Fibroblast of villous mesenchyme (primary cell): ENCODE data around the gene CST5. TPM values are rescaled to one million over a fixed set of nuclear protein-coding genes. Genes with fewer than 3 reads are reported as not detected.

Experiments used
- DNase-seq: peaks from one replicate; pipeline ENCODE4 v3.0.0-alpha.2; 2010; ENCODE audit warnings: low read depth
- H3K4me3 ChIP-seq: 2 replicates; pipeline ENCODE4 v1.5.1; 2011; ENCODE audit warnings: low read depth, mild to moderate bottlenecking, low read length
- total RNA-seq: library from RNA; depleted of rRNA; stranded (reverse); fragments of >200 nt; gene quantifications from 2 replicates; pipeline ENCODE4 v1.2.3, GENCODE V29; 2012
- TF ChIP-seq, protein P1 (sequence below): IDR thresholded peaks from 2 replicates; pipeline ENCODE4 v1.5.1; 2012; ENCODE audit warnings: low read depth, mild to moderate bottlenecking, low read length; ENCODE audit not compliant: insufficient read depth

CST5 gene
- total RNA-seq, 1 donor: not detected

DNA sequence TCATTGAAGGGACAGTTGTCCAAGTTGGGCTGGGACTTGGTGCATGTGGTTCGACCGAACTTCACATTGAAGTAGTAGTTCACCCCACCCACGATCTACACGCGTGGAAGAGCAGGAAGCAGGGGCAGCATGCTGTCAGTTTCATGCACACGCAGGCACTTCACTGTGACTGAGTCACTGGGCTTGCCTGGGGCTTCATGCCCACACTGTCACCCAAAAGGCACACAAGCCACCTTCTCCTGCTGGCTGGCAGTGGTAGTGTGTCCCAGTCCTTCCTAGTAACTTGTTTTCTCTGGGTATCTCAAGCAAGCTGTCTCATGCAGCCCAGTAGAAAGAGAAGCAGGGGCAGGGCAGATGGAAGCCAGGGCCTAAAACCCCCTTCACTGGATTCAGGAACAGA is 2.0 kb downstream of the CST5 start:
- TF ChIP-seq, protein P1, sequence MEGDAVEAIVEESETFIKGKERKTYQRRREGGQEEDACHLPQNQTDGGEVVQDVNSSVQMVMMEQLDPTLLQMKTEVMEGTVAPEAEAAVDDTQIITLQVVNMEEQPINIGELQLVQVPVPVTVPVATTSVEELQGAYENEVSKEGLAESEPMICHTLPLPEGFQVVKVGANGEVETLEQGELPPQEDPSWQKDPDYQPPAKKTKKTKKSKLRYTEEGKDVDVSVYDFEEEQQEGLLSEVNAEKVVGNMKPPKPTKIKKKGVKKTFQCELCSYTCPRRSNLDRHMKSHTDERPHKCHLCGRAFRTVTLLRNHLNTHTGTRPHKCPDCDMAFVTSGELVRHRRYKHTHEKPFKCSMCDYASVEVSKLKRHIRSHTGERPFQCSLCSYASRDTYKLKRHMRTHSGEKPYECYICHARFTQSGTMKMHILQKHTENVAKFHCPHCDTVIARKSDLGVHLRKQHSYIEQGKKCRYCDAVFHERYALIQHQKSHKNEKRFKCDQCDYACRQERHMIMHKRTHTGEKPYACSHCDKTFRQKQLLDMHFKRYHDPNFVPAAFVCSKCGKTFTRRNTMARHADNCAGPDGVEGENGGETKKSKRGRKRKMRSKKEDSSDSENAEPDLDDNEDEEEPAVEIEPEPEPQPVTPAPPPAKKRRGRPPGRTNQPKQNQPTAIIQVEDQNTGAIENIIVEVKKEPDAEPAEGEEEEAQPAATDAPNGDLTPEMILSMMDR: no peak
- DNase-seq: no peak
- H3K4me3 ChIP-seq: no peak overlapping the region

DNA sequence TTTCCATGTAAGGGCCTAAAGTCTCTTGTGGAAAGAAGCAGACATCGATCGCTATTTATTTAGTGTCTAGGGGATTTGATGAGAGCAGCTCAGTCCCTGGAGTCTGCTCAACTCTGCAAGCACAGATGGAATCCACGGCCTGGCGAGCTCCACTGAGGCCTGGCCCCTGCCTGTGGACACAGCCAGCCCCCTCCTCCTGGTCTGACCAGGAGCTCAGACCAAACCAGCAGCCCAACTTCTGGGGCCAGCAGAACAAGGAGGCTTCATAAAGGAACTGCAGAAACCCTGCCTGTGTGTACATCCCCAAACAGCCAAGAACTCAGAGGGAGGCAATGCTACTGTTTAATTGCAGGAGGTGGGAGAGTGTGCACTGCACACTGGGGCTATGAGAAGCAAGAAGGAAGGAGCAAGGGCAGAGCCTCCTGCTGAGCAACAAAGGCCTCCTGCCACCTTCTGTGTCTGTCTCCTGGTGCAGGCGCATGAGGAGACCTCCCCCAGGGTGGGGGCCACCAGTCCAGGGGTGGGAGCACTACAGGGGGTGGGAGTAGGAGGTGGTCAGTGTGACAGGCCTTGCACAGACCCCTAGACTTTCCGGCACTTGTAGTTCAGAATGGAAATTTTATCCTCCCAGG is 3.8 kb downstream of the CST5 start:
- no peak for DNase-seq
- TF ChIP-seq, protein P1: no peak
- no peak overlapping the region for H3K4me3 ChIP-seq

DNA sequence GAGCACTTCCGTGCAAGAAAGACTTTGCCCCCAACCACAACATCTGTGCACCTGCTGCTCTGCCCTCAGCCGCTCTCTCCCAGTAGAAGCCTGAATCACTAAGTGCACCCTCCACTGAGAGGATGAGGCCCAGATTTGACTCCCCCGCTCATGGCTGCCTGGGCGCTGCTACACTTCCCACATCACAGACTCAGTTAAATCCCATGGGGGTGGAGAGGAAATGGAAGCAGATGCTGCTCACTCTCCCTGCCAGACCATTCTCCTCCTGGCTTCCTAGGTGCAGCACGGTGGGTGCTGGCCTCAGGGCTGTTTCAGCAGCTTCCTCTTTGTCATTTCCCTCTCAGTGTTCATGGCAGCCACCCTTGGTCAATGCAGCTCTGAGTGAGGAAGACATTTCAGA is 4.8 kb downstream of the CST5 start:
- no peak for DNase-seq
- H3K4me3 ChIP-seq: no peak overlapping the region
- TF ChIP-seq, protein P1: no peak

DNA sequence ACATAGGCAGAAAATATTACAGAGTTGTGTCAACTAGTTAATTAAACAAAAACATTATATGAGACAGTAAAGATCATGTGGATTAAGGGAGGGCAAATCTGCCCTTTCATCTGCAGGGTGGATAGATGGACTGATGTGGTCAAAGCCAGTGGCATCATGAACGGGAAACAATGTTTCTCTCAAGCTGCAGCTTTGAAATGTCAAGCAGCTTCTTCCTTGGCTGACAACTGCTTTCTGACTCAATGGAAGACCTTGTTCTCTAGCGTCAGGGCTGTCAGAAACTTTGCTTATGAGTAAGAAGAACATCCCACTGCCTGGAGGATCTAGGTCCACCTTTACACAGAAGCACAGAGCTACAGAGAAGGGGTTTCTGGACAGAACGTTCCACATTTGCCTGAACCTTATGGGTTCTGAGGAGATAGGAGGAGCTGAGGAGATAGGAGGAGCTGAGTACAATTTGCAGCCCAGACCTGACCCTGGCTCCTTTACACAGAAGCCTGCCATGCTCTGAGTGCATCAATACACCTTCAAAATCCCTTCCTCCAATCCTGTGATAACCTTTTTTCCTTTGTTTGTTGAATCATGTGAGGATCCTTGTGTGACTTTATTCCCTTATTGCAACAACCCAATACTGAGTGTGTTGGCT is 6.1 kb downstream of the CST5 start:
- H3K4me3 ChIP-seq: no peak overlapping the region
- TF ChIP-seq, protein P1: no peak
- peak; percentile 9 for DNase-seq

DNA sequence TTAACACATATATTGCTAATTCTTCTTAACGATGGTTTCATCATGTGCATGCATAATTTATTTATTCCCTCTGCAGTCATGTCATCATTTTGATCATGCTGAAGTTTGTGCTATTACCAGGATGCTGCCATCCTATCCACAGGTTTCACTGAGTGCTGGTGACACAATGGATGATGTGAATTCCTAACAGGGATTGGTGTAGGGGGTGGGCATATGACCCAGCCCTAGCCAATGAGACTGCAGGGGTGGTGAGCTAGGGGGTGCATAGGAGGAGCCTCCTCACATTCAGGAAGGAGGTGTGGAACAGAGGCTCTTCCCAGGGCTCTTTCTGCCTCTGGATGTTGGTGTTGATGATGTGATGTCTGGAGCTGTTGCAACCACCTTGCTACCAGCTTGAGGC is 7.5 kb downstream of the CST5 start:
- no peak overlapping the region for H3K4me3 ChIP-seq
- no peak for DNase-seq
- TF ChIP-seq, protein P1: no peak

DNA sequence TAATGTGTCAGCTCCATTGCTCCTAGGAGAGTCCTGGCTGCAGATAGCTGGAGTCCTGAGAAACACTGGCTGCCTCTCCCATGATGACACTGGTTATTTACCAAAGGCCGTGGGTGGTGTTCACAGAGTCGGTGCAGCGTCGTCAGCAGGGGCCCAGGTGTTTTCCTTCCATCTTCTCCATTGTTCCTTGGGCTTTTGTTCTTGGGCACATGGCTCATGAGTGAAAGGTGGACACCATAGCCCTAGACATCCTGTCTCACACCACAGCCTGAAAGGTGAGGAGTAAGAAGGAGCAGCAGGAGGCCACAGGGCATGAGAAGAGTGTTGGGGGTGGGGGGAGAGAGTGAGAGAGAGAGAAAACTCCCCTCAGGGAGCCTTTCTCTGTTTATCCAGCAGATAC is 9.1 kb downstream of the CST5 start:
- TF ChIP-seq, protein P1: no peak
- H3K4me3 ChIP-seq: no peak overlapping the region
- DNase-seq: no peak
